ENCODE measurements around the gene ZDHHC24.

The ZDHHC24 gene

DNA sequence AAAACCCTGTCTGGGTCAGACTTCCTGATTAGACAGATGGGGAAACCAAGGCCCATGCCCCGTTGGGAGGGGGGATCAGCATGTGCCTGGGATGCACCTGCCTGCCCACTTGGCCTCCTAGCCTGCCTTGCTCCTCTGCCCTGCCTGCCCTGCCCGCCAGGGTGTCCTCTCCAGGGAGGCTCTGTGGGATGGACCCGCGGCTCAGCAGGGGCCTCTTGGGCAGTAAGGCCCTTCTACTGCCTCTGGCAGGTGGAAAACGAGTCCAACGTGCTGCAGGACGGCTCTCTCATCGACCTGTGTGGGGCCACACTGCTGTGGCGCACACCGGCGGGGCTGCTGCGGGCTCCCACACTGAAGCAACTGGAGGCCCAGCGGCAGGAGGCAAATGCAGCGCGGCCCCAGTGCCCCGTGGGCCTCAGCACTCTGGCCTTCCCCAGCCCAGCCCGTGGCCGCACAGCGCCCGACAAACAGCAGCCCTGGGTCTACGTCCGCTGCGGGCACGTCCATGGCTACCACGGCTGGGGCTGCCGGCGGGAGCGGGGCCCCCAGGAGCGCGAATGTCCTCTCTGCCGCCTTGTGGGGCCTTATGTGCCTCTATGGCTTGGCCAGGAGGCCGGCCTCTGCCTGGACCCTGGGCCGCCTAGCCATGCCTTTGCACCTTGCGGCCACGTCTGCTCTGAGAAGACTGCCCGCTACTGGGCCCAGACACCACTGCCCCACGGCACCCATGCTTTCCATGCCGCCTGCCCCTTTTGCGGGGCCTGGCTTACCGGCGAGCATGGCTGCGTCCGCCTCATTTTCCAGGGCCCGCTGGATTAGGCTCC lies 70.3 kb downstream of the ZDHHC24 start:
- ATAC-seq: no peak
- TF ChIP-seq ZNF8 (CRISPR knock-in tag; IDR thresholded peaks at IDR 0.05) (no peak), ZFP30 (CRISPR knock-in tag; IDR thresholded peaks at IDR 0.05) (no peak), ZNF70 (CRISPR knock-in tag; IDR thresholded peaks at IDR 0.05) (no peak), BACH2 (CRISPR knock-in tag; IDR thresholded peaks at IDR 0.05; ENCODE audit: borderline replicate concordance) (no peak), RARB (CRISPR knock-in tag; IDR thresholded peaks at IDR 0.05) (no peak), ISL1 (CRISPR knock-in tag; IDR thresholded peaks at IDR 0.05) (no peak), ESRRG (CRISPR knock-in tag; IDR thresholded peaks at IDR 0.05) (no peak), ARNTL (CRISPR knock-in tag; IDR thresholded peaks at IDR 0.05; ENCODE audit: borderline replicate concordance, low read depth) (no peak)
- TF ChIP-seq, protein P1, sequence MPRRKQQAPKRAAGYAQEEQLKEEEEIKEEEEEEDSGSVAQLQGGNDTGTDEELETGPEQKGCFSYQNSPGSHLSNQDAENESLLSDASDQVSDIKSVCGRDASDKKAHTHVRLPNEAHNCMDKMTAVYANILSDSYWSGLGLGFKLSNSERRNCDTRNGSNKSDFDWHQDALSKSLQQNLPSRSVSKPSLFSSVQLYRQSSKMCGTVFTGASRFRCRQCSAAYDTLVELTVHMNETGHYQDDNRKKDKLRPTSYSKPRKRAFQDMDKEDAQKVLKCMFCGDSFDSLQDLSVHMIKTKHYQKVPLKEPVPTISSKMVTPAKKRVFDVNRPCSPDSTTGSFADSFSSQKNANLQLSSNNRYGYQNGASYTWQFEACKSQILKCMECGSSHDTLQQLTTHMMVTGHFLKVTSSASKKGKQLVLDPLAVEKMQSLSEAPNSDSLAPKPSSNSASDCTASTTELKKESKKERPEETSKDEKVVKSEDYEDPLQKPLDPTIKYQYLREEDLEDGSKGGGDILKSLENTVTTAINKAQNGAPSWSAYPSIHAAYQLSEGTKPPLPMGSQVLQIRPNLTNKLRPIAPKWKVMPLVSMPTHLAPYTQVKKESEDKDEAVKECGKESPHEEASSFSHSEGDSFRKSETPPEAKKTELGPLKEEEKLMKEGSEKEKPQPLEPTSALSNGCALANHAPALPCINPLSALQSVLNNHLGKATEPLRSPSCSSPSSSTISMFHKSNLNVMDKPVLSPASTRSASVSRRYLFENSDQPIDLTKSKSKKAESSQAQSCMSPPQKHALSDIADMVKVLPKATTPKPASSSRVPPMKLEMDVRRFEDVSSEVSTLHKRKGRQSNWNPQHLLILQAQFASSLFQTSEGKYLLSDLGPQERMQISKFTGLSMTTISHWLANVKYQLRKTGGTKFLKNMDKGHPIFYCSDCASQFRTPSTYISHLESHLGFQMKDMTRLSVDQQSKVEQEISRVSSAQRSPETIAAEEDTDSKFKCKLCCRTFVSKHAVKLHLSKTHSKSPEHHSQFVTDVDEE (CRISPR knock-in tag; IDR thresholded peaks at IDR 0.05): no peak
- TF ChIP-seq, protein P2, sequence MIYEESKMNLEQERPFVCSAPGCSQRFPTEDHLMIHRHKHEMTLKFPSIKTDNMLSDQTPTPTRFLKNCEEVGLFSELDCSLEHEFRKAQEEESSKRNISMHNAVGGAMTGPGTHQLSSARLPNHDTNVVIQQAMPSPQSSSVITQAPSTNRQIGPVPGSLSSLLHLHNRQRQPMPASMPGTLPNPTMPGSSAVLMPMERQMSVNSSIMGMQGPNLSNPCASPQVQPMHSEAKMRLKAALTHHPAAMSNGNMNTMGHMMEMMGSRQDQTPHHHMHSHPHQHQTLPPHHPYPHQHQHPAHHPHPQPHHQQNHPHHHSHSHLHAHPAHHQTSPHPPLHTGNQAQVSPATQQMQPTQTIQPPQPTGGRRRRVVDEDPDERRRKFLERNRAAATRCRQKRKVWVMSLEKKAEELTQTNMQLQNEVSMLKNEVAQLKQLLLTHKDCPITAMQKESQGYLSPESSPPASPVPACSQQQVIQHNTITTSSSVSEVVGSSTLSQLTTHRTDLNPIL (CRISPR knock-in tag; IDR thresholded peaks at IDR 0.05; ENCODE audit: low read depth): no peak

DNA sequence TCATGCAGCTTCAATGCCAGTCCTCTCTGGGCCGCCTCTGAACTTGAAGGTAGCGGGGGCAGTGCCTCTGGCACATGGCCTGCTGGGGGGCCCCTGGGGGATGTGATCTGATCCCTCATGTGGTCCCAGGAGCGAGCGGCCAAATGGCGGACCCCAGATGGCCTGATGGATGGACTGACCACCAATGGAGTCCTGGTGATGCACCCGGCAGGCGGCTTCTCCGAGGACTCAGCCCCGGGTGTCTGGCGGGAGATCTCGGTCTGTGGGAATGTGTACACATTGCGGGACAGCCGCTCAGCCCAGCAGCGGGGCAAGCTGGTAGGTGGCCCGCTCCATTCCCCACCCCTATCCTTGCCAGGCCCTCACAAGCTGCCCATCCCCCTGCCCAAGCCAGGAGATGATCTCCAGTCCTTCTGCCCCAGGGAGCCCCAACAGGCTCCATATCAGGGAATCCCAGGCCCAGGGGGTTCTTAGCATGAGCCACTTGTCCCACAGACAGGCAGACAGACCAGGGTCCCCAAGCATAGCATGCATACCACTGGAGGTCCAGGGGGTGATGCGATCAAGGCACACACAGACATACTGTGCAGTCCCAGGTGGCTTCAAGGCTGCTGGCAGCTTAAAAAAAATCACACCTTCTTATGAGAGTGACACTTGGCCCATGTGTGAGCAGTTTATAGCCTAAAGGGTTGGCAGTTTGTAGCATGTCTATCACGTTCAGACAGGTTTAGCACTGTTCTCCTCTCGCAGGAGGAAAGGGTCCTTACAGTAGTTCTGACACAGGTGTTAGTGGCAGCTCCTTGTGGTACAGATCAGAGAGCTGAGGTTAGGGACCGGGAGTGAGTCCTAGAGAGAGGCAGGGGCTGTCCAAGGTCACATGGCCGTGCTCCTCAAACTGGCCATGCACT lies 72.0 kb downstream of the ZDHHC24 start:
- ATAC-seq: no peak
- TF ChIP-seq, protein P2 (CRISPR knock-in tag; IDR thresholded peaks at IDR 0.05; ENCODE audit: low read depth): no peak
- TF ChIP-seq, protein P3, sequence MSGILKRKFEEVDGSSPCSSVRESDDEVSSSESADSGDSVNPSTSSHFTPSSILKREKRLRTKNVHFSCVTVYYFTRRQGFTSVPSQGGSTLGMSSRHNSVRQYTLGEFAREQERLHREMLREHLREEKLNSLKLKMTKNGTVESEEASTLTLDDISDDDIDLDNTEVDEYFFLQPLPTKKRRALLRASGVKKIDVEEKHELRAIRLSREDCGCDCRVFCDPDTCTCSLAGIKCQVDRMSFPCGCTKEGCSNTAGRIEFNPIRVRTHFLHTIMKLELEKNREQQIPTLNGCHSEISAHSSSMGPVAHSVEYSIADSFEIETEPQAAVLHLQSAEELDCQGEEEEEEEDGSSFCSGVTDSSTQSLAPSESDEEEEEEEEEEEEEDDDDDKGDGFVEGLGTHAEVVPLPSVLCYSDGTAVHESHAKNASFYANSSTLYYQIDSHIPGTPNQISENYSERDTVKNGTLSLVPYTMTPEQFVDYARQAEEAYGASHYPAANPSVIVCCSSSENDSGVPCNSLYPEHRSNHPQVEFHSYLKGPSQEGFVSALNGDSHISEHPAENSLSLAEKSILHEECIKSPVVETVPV (CRISPR knock-in tag; IDR thresholded peaks at IDR 0.05): no peak

DNA sequence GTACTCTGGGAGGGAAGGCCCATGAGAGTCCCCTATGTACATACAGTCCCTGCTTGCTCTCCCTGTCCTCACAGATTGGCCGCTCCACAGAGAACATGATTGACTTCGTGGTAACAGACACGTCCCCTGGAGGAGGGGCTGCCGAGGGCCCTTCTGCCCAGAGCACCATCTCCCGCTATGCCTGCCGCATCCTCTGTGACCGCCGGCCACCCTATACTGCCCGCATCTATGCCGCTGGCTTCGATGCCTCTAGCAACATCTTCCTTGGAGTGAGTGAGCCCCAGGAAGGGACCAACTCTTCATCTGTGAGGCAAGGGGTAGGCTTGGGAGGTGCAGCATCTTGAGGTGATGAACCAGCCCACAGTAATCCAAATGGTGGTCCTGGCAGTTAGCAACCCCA lies 72.7 kb downstream of the ZDHHC24 start:
- ATAC-seq: no peak

DNA sequence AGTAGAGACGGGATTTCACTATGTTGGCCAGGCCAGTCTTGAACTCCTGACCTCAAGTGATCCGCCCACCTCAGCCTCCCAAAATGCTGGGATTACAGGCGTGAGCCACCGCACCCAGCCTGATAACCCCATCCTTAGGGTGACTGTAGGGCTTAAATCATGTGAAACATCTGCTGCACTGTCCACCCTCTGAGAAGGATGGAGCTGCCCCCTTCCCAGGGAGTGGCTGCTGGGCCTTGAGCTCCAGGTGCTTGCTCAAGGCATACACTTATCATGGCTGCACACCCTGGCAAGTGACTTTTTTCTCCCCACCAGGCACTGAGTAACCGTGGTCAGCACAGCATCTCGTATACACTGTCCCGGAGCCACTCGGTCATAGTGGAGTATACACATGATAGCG lies 73.8 kb downstream of the ZDHHC24 start:
- ATAC-seq: no peak
- TF ChIP-seq GLIS3 (CRISPR knock-in tag; IDR thresholded peaks at IDR 0.05) (no peak), TCF4 (CRISPR knock-in tag; IDR thresholded peaks at IDR 0.05; ENCODE audit: borderline replicate concordance) (no peak), ZNF8 (CRISPR knock-in tag; IDR thresholded peaks at IDR 0.05) (no peak)
- TF ChIP-seq, protein P4, sequence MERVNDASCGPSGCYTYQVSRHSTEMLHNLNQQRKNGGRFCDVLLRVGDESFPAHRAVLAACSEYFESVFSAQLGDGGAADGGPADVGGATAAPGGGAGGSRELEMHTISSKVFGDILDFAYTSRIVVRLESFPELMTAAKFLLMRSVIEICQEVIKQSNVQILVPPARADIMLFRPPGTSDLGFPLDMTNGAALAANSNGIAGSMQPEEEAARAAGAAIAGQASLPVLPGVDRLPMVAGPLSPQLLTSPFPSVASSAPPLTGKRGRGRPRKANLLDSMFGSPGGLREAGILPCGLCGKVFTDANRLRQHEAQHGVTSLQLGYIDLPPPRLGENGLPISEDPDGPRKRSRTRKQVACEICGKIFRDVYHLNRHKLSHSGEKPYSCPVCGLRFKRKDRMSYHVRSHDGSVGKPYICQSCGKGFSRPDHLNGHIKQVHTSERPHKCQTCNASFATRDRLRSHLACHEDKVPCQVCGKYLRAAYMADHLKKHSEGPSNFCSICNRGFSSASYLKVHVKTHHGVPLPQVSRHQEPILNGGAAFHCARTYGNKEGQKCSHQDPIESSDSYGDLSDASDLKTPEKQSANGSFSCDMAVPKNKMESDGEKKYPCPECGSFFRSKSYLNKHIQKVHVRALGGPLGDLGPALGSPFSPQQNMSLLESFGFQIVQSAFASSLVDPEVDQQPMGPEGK (CRISPR knock-in tag; IDR thresholded peaks at IDR 0.05; ENCODE audit: borderline replicate concordance): no peak
- TF ChIP-seq, protein P5, sequence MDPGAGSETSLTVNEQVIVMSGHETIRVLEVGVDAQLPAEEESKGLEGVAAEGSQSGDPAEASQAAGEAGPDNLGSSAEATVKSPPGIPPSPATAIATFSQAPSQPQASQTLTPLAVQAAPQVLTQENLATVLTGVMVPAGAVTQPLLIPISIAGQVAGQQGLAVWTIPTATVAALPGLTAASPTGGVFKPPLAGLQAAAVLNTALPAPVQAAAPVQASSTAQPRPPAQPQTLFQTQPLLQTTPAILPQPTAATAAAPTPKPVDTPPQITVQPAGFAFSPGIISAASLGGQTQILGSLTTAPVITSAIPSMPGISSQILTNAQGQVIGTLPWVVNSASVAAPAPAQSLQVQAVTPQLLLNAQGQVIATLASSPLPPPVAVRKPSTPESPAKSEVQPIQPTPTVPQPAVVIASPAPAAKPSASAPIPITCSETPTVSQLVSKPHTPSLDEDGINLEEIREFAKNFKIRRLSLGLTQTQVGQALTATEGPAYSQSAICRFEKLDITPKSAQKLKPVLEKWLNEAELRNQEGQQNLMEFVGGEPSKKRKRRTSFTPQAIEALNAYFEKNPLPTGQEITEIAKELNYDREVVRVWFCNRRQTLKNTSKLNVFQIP (CRISPR knock-in tag; IDR thresholded peaks at IDR 0.05; ENCODE audit: borderline replicate concordance, low read depth): no peak

More for the DNA sequence above, 72.7 kb downstream of the ZDHHC24 start:
- TF ChIP-seq ZFP3 (CRISPR knock-in tag; IDR thresholded peaks at IDR 0.05): no peak
- TF ChIP-seq OSR1 (CRISPR knock-in tag; IDR thresholded peaks at IDR 0.05): no peak
- no peak for TF ChIP-seq PPARA (CRISPR knock-in tag; IDR thresholded peaks at IDR 0.05; ENCODE audit: borderline replicate concordance)
- no peak for TF ChIP-seq ARNTL (CRISPR knock-in tag; IDR thresholded peaks at IDR 0.05; ENCODE audit: borderline replicate concordance, low read depth)
- TF ChIP-seq, protein P5 (CRISPR knock-in tag; IDR thresholded peaks at IDR 0.05; ENCODE audit: borderline replicate concordance, low read depth): no peak
- no peak for TF ChIP-seq ISL1 (CRISPR knock-in tag; IDR thresholded peaks at IDR 0.05)
- no peak for TF ChIP-seq SNAI2 (CRISPR knock-in tag; IDR thresholded peaks at IDR 0.05)

All from SK-N-SH treated with all-trans-retinoic acid at 6 μM for 48 hours (cell line).